HEK293 (cell line): ENCODE measurements around the gene ASPDH.

Experiments
- CTCF ChIA-PET: fragments of 350-600 bp; formaldehyde crosslinking; extraction: SDS; loops from one replicate; lab custom pipeline; 2021; ENCODE audit warnings: antibody characterized with exemption; lab: Yijun Ruan, JAX
- POLR2A ChIA-PET: fragments of 300-600 bp; formaldehyde crosslinking; extraction: SDS; loops from one replicate; lab custom pipeline; 2020; ENCODE audit warnings: antibody characterized with exemption, inconsistent platforms; lab: Yijun Ruan, JAX
- H3K27ac ChIP-seq: fragments of 200-500 bp; sonication (Bioruptor generic); 2 replicates; pipeline ENCODE4 v1.5.1; 2014; ENCODE audit warnings: low read depth, low read length, control low read depth, inconsistent platforms; ENCODE audit errors: extremely low read depth
- H3K36me3 ChIP-seq, 2 experiments: fragments of 200-500 bp in 1 of 2; sonication (Bioruptor generic) in 1 of 2; 1 replicate in 1 of 2; 2 replicates in 1 of 2; pipeline ENCODE4 v1.5.1; 2014 to 2017; ENCODE audit warnings: inconsistent platforms in 2 of 2, low read length in 2 of 2; ENCODE audit not compliant: control insufficient read depth in 2 of 2, insufficient read depth in 1 of 2
- H3K4me1 ChIP-seq: fragments of 200-500 bp; sonication (Bioruptor generic); 2 replicates; pipeline ENCODE4 v1.5.1; 2014; ENCODE audit warnings: mild to moderate bottlenecking, low read length, inconsistent platforms; ENCODE audit not compliant: control insufficient read depth, insufficient read depth
- H3K4me3 ChIP-seq: 2 replicates; pipeline ENCODE4 v1.5.1; 2011; ENCODE audit warnings: low read depth, mild to moderate bottlenecking, control low read depth, low read length, moderate library complexity
- H3K9me3 ChIP-seq: fragments of 200-500 bp; sonication (Bioruptor generic); 2 replicates; pipeline ENCODE4 v1.5.1; 2014; ENCODE audit warnings: low read depth, low read length, inconsistent platforms; ENCODE audit not compliant: control insufficient read depth, insufficient read depth
- ELK4 ChIP-seq: IDR thresholded peaks from 2 replicates; pipeline ENCODE4 v1.6.1; 2011; ENCODE audit warnings: mild to moderate bottlenecking, low read depth, low read length, borderline replicate concordance
- FEZF1 ChIP-seq: fragments of 450-650 bp; formaldehyde crosslinking; IDR thresholded peaks from 2 replicates; pipeline ENCODE4 v1.5.1; 2016; ENCODE audit warnings: missing biosample characterization, missing genetic modification characterization
- INSM2 ChIP-seq: fragments of 450-650 bp; formaldehyde crosslinking; IDR thresholded peaks from 2 replicates; pipeline ENCODE4 v1.5.1; 2016; ENCODE audit warnings: missing biosample characterization, missing genetic modification characterization
- KLF8 ChIP-seq: fragments of 450-650 bp; formaldehyde crosslinking; IDR thresholded peaks from 2 replicates; pipeline ENCODE4 v1.5.1; 2016; ENCODE audit warnings: missing biosample characterization, missing genetic modification characterization
- PRDM1 ChIP-seq: fragments of 450-650 bp; formaldehyde crosslinking; IDR thresholded peaks from 2 replicates; pipeline ENCODE4; 2016; ENCODE audit warnings: missing biosample characterization, missing genetic modification characterization
- REPIN1 ChIP-seq: fragments of 450-650 bp; formaldehyde crosslinking; IDR thresholded peaks from 2 replicates; pipeline ENCODE4 v1.5.1; 2017; ENCODE audit warnings: missing biosample characterization, missing genetic modification characterization, low read depth
- SP3 ChIP-seq: fragments of 450-650 bp; formaldehyde crosslinking; IDR thresholded peaks from 2 replicates; pipeline ENCODE4 v1.5.1; 2016; ENCODE audit warnings: missing biosample characterization, missing genetic modification characterization
- SP7 ChIP-seq: fragments of 450-650 bp; formaldehyde crosslinking; IDR thresholded peaks from 2 replicates; pipeline ENCODE4 v1.5.1; 2016; ENCODE audit warnings: missing biosample characterization, missing genetic modification characterization
- ZBTB26 ChIP-seq: fragments of 450-650 bp; formaldehyde crosslinking; optimal IDR thresholded peaks from 2 replicates; pipeline ENCODE3; 2016; ENCODE audit warnings: missing biosample characterization, mild to moderate bottlenecking, missing genetic modification characterization
- ZFP41 ChIP-seq: fragments of 450-650 bp; formaldehyde crosslinking; IDR thresholded peaks from 2 replicates; pipeline ENCODE4 v1.5.1; 2016; ENCODE audit warnings: missing biosample characterization, missing genetic modification characterization, borderline replicate concordance
- ZNF121 ChIP-seq: fragments of 450-650 bp; formaldehyde crosslinking; IDR thresholded peaks from 2 replicates; pipeline ENCODE4 v1.5.1; 2016; ENCODE audit warnings: missing biosample characterization, missing genetic modification characterization
- ZNF133 ChIP-seq: fragments of 450-650 bp; formaldehyde crosslinking; IDR thresholded peaks from 2 replicates; pipeline ENCODE4 v1.5.1; 2016; ENCODE audit warnings: missing biosample characterization, missing genetic modification characterization
- ZNF146 ChIP-seq: fragments of 450-650 bp; formaldehyde crosslinking; IDR thresholded peaks from 2 replicates; pipeline ENCODE4 v1.5.1; 2016; ENCODE audit warnings: missing biosample characterization, missing genetic modification characterization
- ZNF211 ChIP-seq: fragments of 450-650 bp; formaldehyde crosslinking; IDR thresholded peaks from 2 replicates; pipeline ENCODE4 v1.5.1; 2016; ENCODE audit warnings: low read depth, missing biosample characterization, missing genetic modification characterization
- ZNF280D ChIP-seq: fragments of 450-650 bp; formaldehyde crosslinking; IDR thresholded peaks from 2 replicates; pipeline ENCODE4 v1.5.1; 2016; ENCODE audit warnings: missing biosample characterization, missing genetic modification characterization
- ZNF366 ChIP-seq: fragments of 450-650 bp; formaldehyde crosslinking; conservative IDR thresholded peaks from 2 replicates; pipeline ENCODE4 v1.5.1; 2016; ENCODE audit warnings: missing biosample characterization, missing genetic modification characterization
- ZNF394 ChIP-seq: fragments of 450-650 bp; formaldehyde crosslinking; IDR thresholded peaks from 2 replicates; pipeline ENCODE4 v1.5.1; 2016; ENCODE audit warnings: missing biosample characterization, missing genetic modification characterization, mild to moderate bottlenecking, moderate library complexity, borderline replicate concordance
- ZNF404 ChIP-seq: fragments of 450-650 bp; formaldehyde crosslinking; IDR thresholded peaks from 2 replicates; pipeline ENCODE4 v1.5.1; 2017; ENCODE audit warnings: missing biosample characterization, missing genetic modification characterization
- ZNF530 ChIP-seq: fragments of 450-650 bp; formaldehyde crosslinking; IDR thresholded peaks from 2 replicates; pipeline ENCODE4 v1.5.1; 2016; ENCODE audit warnings: low read depth, missing biosample characterization, missing genetic modification characterization
- ZNF558 ChIP-seq: fragments of 450-650 bp; formaldehyde crosslinking; IDR thresholded peaks from 2 replicates; pipeline ENCODE4 v1.5.1; 2016; ENCODE audit warnings: missing biosample characterization, missing genetic modification characterization
- ZNF561 ChIP-seq: fragments of 450-650 bp; IDR thresholded peaks from 2 replicates; pipeline ENCODE4 v1.5.1; 2018; ENCODE audit warnings: missing biosample characterization, missing genetic modification characterization, borderline replicate concordance
- ZNF623 ChIP-seq: fragments of 450-650 bp; formaldehyde crosslinking; IDR thresholded peaks from 2 replicates; pipeline ENCODE4 v1.5.1; 2016; ENCODE audit warnings: missing biosample characterization, missing genetic modification characterization
- ZNF654 ChIP-seq: fragments of 450-650 bp; formaldehyde crosslinking; IDR thresholded peaks from 2 replicates; pipeline ENCODE4 v1.5.1; 2016; ENCODE audit warnings: low read depth, missing biosample characterization, missing genetic modification characterization
- ZNF701 ChIP-seq: fragments of 450-650 bp; formaldehyde crosslinking; IDR thresholded peaks from 2 replicates; pipeline ENCODE4 v1.5.1; 2016; ENCODE audit warnings: missing biosample characterization, missing genetic modification characterization
- ZNF707 ChIP-seq: fragments of 450-650 bp; formaldehyde crosslinking; IDR thresholded peaks from 2 replicates; pipeline ENCODE4 v1.5.1; 2016; ENCODE audit warnings: missing biosample characterization, missing genetic modification characterization
- ZSCAN5A ChIP-seq: fragments of 450-650 bp; formaldehyde crosslinking; IDR thresholded peaks from 2 replicates; pipeline ENCODE4 v1.5.1; 2016; ENCODE audit warnings: missing biosample characterization, missing genetic modification characterization

ASPDH gene

GRCh38 chr19:50537769-50538230 is 24.1 kb upstream of the ASPDH start (continued):
- TF ChIP-seq ZSCAN5A (tag by site-specific recombination) (no peak), ZNF394 (tag by site-specific recombination) (no peak), KLF8 (no peak), FEZF1 (tag by site-specific recombination) (no peak), ZNF404 (no peak), ZNF146 (no peak), ZNF558 (tag by site-specific recombination) (no peak)

- Histone ChIP-seq H3K36me3 (no peaks in the 10 kb centered on the region; a peak in 1 of 3 replicates), H3K4me1 (no peaks in the 10 kb centered on the region), H3K9me3 (no peaks in the 10 kb centered on the region), H3K4me3 (no peak overlapping the region), H3K27ac (no peak overlapping the region)
- ChIA-PET CTCF (interaction anchor here (0.6 to 9.1 kb wide), 51 partner anchors 10 to 722 kb away, joined by 3 to 210 read pairs (median 5); partner anchors contain the start of genes C19orf81, GARIN5A, JOSD2 and NR1H2), POLR2A (interaction anchor here (1.2 kb wide), 1 partner anchor 19 kb away, joined by 5 read pairs; no protein-coding TSS in a partner anchor)
- no peak for TF ChIP-seq SP7 (tag by site-specific recombination)
- no peak for TF ChIP-seq ZNF366 (tag by site-specific recombination)
- no peak for TF ChIP-seq ELK4
- TF ChIP-seq ZNF211 (tag by site-specific recombination), result no peak
- no peak for TF ChIP-seq ZNF707 (tag by site-specific recombination)
- no peak for TF ChIP-seq PRDM1 (tag by site-specific recombination)
- no peak for TF ChIP-seq ZNF121
- no peak for TF ChIP-seq ZFP41
- no peak for TF ChIP-seq ZNF654 (tag by site-specific recombination)
- TF ChIP-seq ZNF701 (tag by site-specific recombination), result no peak
- no peak for TF ChIP-seq ZNF530 (tag by site-specific recombination)
- no peak for TF ChIP-seq ZNF133 (tag by site-specific recombination)
- no peak for TF ChIP-seq ZNF623 (tag by site-specific recombination)
- TF ChIP-seq REPIN1 (tag by site-specific recombination), result no peak
- no peak for TF ChIP-seq ZBTB26
- TF ChIP-seq INSM2 (tag by site-specific recombination), result no peak
- no peak for TF ChIP-seq ZNF280D (tag by site-specific recombination)
- TF ChIP-seq ZNF146, result no peak
- TF ChIP-seq SP3 (tag by site-specific recombination), result no peak
- TF ChIP-seq ZNF561 (tag by site-specific recombination), result no peak
Measured at GRCh38 chr19:50537306-50537685, 23.6 kb upstream of the ASPDH start.
